IMR-90 (cell line): Measurements from ENCODE around the gene EFNA5. TPM values are rescaled to one million over a fixed set of nuclear protein-coding genes. Genes with fewer than 3 reads are reported as not detected.
A peak's percentile ranks its signal among the peaks of the same experiment; 100 is the strongest.

ENCODE experiments used
- ATAC-seq: fragments of 200-7000 bp; cut with Tn5 transposase; 2 replicates; pipeline ENCODE4 v1.9.1; 2020; ENCODE audit warnings: low read depth, mild to moderate bottlenecking, moderate library complexity
- BruUV-seq: library from RNA; stranded (reverse); fragments of 400-500 nt; replicated peaks from 2 replicates; lab custom pipeline; 2021; lab: Mats Ljungman, UMichigan
- CTCF ChIA-PET: fragments of 300-600 bp; formaldehyde crosslinking; extraction: SDS; loops from one replicate; lab custom pipeline; 2021; ENCODE audit warnings: antibody characterized with exemption; lab: Yijun Ruan, JAX
- POLR2A ChIA-PET: fragments of 300-600 bp; sonication (Branson Sonifier 250); formaldehyde crosslinking; loops from one replicate; lab custom pipeline; 2022; ENCODE audit warnings: antibody characterized with exemption; ENCODE audit not compliant: unreplicated experiment; lab: Charles Lee
- DNase-seq: peaks from one replicate; pipeline ENCODE4 v3.0.0; 2013
- H2AFZ ChIP-seq: replicated peaks from 2 replicates; pipeline ENCODE3; 2013; ENCODE audit warnings: low read length, mild to moderate bottlenecking; ENCODE audit not compliant: poor library complexity
- H2AK5ac ChIP-seq: 2 replicates; pipeline ENCODE4 v1.6.1; 2013; ENCODE audit warnings: low read depth, low read length, inconsistent platforms
- H2AK9ac ChIP-seq: replicated peaks from 2 replicates; pipeline ENCODE3; 2013; ENCODE audit warnings: mild to moderate bottlenecking, low read depth, low read length, moderate library complexity; ENCODE audit not compliant: poor library complexity
- H2BK120ac ChIP-seq: 2 replicates; pipeline ENCODE4 v1.6.1; 2013; ENCODE audit warnings: low read depth, low read length, inconsistent platforms
- H2BK15ac ChIP-seq: 3 replicates; pipeline ENCODE4 v1.6.1; 2013; ENCODE audit warnings: low read depth, low read length, inconsistent platforms
- H2BK20ac ChIP-seq: 2 replicates; pipeline ENCODE4 v1.6.1; 2013; ENCODE audit warnings: low read depth, mild to moderate bottlenecking, inconsistent platforms, low read length, moderate library complexity
- H2BK5ac ChIP-seq: 2 replicates; pipeline ENCODE4 v1.6.1; 2013; ENCODE audit warnings: mild to moderate bottlenecking, low read depth, low read length, inconsistent platforms; ENCODE audit not compliant: poor library complexity, severe bottlenecking
- H3K14ac ChIP-seq: replicated peaks from 2 replicates; pipeline ENCODE4 v1.6.1; 2013; ENCODE audit warnings: low read depth, low read length, inconsistent platforms
- H3K18ac ChIP-seq: 2 replicates; pipeline ENCODE4 v1.6.1; 2013; ENCODE audit warnings: low read depth, low read length, control low read depth
- H3K23ac ChIP-seq: 2 replicates; pipeline ENCODE4 v1.6.1; 2013; ENCODE audit warnings: low read depth, low read length, inconsistent platforms
- H3K27ac ChIP-seq: 2 replicates; pipeline ENCODE4 v1.5.1; 2013; ENCODE audit warnings: mild to moderate bottlenecking, control low read depth, low read length; ENCODE audit not compliant: insufficient read depth
- H3K27me3 ChIP-seq: 2 replicates; pipeline ENCODE4 v1.6.1; 2013; ENCODE audit warnings: low read length; ENCODE audit not compliant: control insufficient read depth, insufficient read depth
- H3K36me3 ChIP-seq: 2 replicates; pipeline ENCODE4 v1.6.1; 2013; ENCODE audit warnings: low read length, mixed read lengths; ENCODE audit not compliant: control insufficient read depth, insufficient read depth
- H3K4ac ChIP-seq: 2 replicates; pipeline ENCODE4 v1.6.1; 2013; ENCODE audit warnings: low read depth, low read length, inconsistent platforms
- H3K4me1 ChIP-seq: 2 replicates; pipeline ENCODE4 v1.6.1; 2013; ENCODE audit warnings: low read length, mixed read lengths; ENCODE audit not compliant: control insufficient read depth, insufficient read depth
- H3K4me2 ChIP-seq: 2 replicates; pipeline ENCODE4 v1.6.1; 2013; ENCODE audit warnings: low read depth, mild to moderate bottlenecking, control low read depth, low read length, moderate library complexity
- H3K4me3 ChIP-seq: 2 replicates; pipeline ENCODE4 v1.5.1; 2013; ENCODE audit warnings: low read depth, mild to moderate bottlenecking, control low read depth, low read length, moderate library complexity; ENCODE audit not compliant: insufficient read depth
- H3K56ac ChIP-seq: 2 replicates; pipeline ENCODE4 v1.6.1; 2013; ENCODE audit warnings: low read length, inconsistent platforms; ENCODE audit not compliant: insufficient read depth; ENCODE audit errors: extremely low read depth
- H3K79me1 ChIP-seq, 2 experiments: 2 replicates each; pipeline ENCODE4 v1.6.1; 2013; ENCODE audit warnings: low read length in 2 of 2, inconsistent platforms in 1 of 2, low read depth in 1 of 2
- H3K9ac ChIP-seq: 2 replicates; pipeline ENCODE4 v1.6.1; 2013; ENCODE audit warnings: low read depth, low read length, control low read depth
- H3K9me1 ChIP-seq: 2 replicates; pipeline ENCODE4 v1.6.1; 2013; ENCODE audit warnings: low read length, inconsistent platforms; ENCODE audit not compliant: insufficient read depth
- H3K9me3 ChIP-seq: 2 replicates; pipeline ENCODE4 v1.6.1; 2013; ENCODE audit warnings: low read length; ENCODE audit not compliant: control insufficient read depth, insufficient read depth
- H4K20me1 ChIP-seq: 2 replicates; pipeline ENCODE4 v1.6.1; 2013; ENCODE audit warnings: low read length, inconsistent platforms; ENCODE audit not compliant: insufficient read depth
- H4K5ac ChIP-seq: 2 replicates; pipeline ENCODE4 v1.6.1; 2013; ENCODE audit warnings: mild to moderate bottlenecking, low read depth, low read length, control low read depth
- H4K8ac ChIP-seq, 2 experiments: 2 replicates each; pipeline ENCODE4 v1.6.1; 2013; ENCODE audit warnings: low read depth in 2 of 2, low read length in 2 of 2, control low read depth in 1 of 2, inconsistent platforms in 1 of 2
- H4K91ac ChIP-seq: 2 replicates; pipeline ENCODE4 v1.6.1; 2013; ENCODE audit warnings: low read depth, low read length, inconsistent platforms; ENCODE audit not compliant: insufficient read depth
- BHLHE40 ChIP-seq: fragments of 150-350 bp; IDR thresholded peaks from 2 replicates; pipeline ENCODE4 v1.6.1; 2016; ENCODE audit warnings: mild to moderate bottlenecking, low read depth, low read length
- CEBPB ChIP-seq: IDR thresholded peaks from 2 replicates; pipeline ENCODE4 v1.6.1; 2012; ENCODE audit warnings: low read depth, low read length, improper control_type of control experiment
- FOS ChIP-seq: fragments of 150-350 bp; IDR thresholded peaks from 2 replicates; pipeline ENCODE4 v1.6.1; 2016; ENCODE audit warnings: low read depth, low read length
- MAFK ChIP-seq: IDR thresholded peaks from 2 replicates; pipeline ENCODE4 v1.6.1; 2012; ENCODE audit warnings: low read depth, low read length, improper control_type of control experiment
- MAZ ChIP-seq: IDR thresholded peaks from 2 replicates; pipeline ENCODE4 v1.6.1; 2012; ENCODE audit warnings: low read depth, mild to moderate bottlenecking, low read length, improper control_type of control experiment, moderate library complexity, borderline replicate concordance
- MXI1 ChIP-seq: IDR thresholded peaks from 2 replicates; pipeline ENCODE4 v1.6.1; 2012; ENCODE audit warnings: low read depth, mild to moderate bottlenecking, low read length, moderate library complexity, borderline replicate concordance
- NFE2L2 ChIP-seq: fragments of 150-350 bp; IDR thresholded peaks from 2 replicates; pipeline ENCODE4 v1.6.1; 2016; ENCODE audit warnings: low read depth, mild to moderate bottlenecking, low read length
- RAD21 ChIP-seq: IDR thresholded peaks from 2 replicates; pipeline ENCODE4 v1.6.1; 2012; ENCODE audit warnings: low read length, improper control_type of control experiment
- RFX5 ChIP-seq: IDR thresholded peaks from 2 replicates; pipeline ENCODE4 v1.8.0; 2012; ENCODE audit warnings: low read depth, mild to moderate bottlenecking, low read length, moderate library complexity
- SMC3 ChIP-seq: fragments of 150-350 bp; IDR thresholded peaks from 2 replicates; pipeline ENCODE4 v1.6.1; 2016; ENCODE audit warnings: low read depth, mild to moderate bottlenecking, antibody characterized with exemption, low read length, moderate library complexity
- WGBS, 2 experiments: methylation state at CpG; one replicate each; pipeline versions ENCODE4 v1.1.5 to v1.1.7; 2013; ENCODE audit warnings: missing lambda C conversion rate in 2 of 2; ENCODE audit not compliant: insufficient read length in 1 of 2; ENCODE audit errors: extremely low coverage in 2 of 2; 5-methylcytosine and 5-hydroxymethylcytosine counted together
- dilution Hi-C: fragments of 300-500 bp; cut with HindIII; formaldehyde crosslinking; loops from one replicate; pipeline ENCODE4 v1.14.3; 2018; ENCODE audit warnings: low sequenced_read_pairs; ENCODE audit not compliant: unreplicated experiment
- in situ Hi-C: fragments of 300-500 bp; cut with MboI; formaldehyde crosslinking; loops from 3 replicates; pipeline ENCODE4 v1.14.3; 2019; ENCODE audit warnings: low sequenced_read_pairs, inconsistent platforms, mixed read lengths
- intact Hi-C: fragments of 100-400 bp; cut with micrococcal nuclease; formaldehyde crosslinking; loops from 2 replicates; pipeline ENCODE4 v1.10.0; 2022
- polyA plus RNA-seq, 3 experiments: library from polyadenylated mRNA; depleted of rRNA; stranded (reverse); fragments of >200 nt; gene quantifications; 2 replicates each; pipeline ENCODE4 v1.2.3, GENCODE V29; 2012; ENCODE audit warnings: low replicate concordance in 1 of 3
- total RNA-seq: library from RNA; depleted of rRNA; stranded (reverse); fragments of >200 nt; gene quantifications from 2 replicates; pipeline ENCODE4 v1.2.3, GENCODE V29; 2012
- TF ChIP-seq, protein P1 (sequence below): fragments of 150-350 bp; IDR thresholded peaks from 2 replicates; pipeline ENCODE4 v1.6.1; 2017; ENCODE audit warnings: mild to moderate bottlenecking, antibody characterized with exemption, low read length, low read depth
- TF ChIP-seq, protein P2 (sequence below): conservative IDR thresholded peaks from 2 replicates; pipeline ENCODE4 v1.5.1; 2012; ENCODE audit warnings: mild to moderate bottlenecking, low read depth, low read length, improper control_type of control experiment

EFNA5 gene
- total and polyA plus RNA-seq, 2 of the 4 experiments (the other 2 are of a cell fraction) = 1.5 to 1.6 TPM

DNA sequence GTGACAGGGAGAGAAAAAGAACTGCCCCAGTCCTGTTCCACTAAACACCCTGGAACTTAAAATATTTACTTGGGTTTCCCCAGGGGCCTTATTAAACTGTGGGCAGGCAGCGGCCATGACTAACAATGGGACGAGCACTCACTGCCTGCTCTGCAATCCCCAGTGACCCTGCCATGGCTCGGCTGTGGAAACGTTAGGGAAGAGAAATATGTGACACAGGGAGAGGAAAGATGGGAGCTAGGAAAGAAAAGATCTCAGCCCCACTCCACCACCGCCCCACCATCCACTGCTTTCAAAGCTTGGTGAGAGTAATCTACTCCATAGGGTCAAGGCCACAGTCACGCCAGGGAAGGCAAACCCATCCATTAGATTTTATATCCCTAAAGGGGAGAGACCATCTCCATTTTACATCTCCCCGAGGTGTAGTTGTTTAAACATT is 117.6 kb downstream of the EFNA5 start:
- Histone ChIP-seq H4K20me1 (no peaks in the 10 kb centered on the region), H2BK120ac (peak overlapping the region; percentile 76), H2BK15ac (peak overlapping the region; percentile 70; the same call in 1 of the 3 replicates), H3K4me1 (peaks cover 10% of the 10 kb centered on the region), H3K9me1 (peaks cover 15% of the 10 kb centered on the region), H3K4me2 (no peak overlapping the region), H4K5ac (peak overlapping the region; percentile 86; the same call in 1 of the 2 replicates), H2BK20ac (peak overlapping the region; percentile 79), H3K27me3 (no peaks in the 10 kb centered on the region), H3K79me1 (peaks cover 0 to 4% of the 10 kb centered on the region in 2 experiments; a peak in 2 of 4 replicates), H3K4me3 (no peak overlapping the region), H3K9ac (no peak overlapping the region), H3K36me3 (no peaks in the 10 kb centered on the region), H2AK9ac (no peak overlapping the region), H2AFZ (peak overlapping the region; percentile 75), H4K91ac (peak overlapping the region; percentile 23; the same call in 1 of the 2 replicates), H3K4ac (peak overlapping the region; percentile 75), H3K18ac (peak overlapping the region; percentile 49; the same call in 1 of the 2 replicates), H3K56ac (no peak overlapping the region), H2BK5ac (no peak overlapping the region), H4K8ac (peak overlapping the region in 1 of 2 experiments; percentile 82; a peak in 2 of 4 replicates), H3K9me3 (no peaks in the 10 kb centered on the region), H2AK5ac (peak overlapping the region; percentile 35; the same call in 1 of the 2 replicates), H3K23ac (no peak overlapping the region), H3K14ac (peak overlapping the region; percentile 71; the same call in 1 of the 2 replicates), H3K27ac (no peak overlapping the region)
- intact Hi-C loops = no loop called here
- CTCF ChIA-PET = interaction anchor here (0.6 to 1.8 kb wide), 3 partner anchors 20 to 245 kb away, joined by 3 to 7 read pairs (median 6); no protein-coding TSS in a partner anchor
- dilution Hi-C loops = no loop called here
- peak; percentile 19; the same call in 1 of the 2 replicates for ATAC-seq
- DNase-seq = peak; percentile 15
- in situ Hi-C loops = no loop called here
- WGBS, 2 experiments = no CpG with 5 or more reads among the region's 7 CpGs
- TF ChIP-seq MXI1 (no peak), RFX5 (no peak), NFE2L2 (no peak), SMC3 (no peak), CEBPB (no peak), MAZ (no peak), MAFK (no peak), FOS (no peak), RAD21 (no peak), BHLHE40 (no peak)
- TF ChIP-seq, protein P1, sequence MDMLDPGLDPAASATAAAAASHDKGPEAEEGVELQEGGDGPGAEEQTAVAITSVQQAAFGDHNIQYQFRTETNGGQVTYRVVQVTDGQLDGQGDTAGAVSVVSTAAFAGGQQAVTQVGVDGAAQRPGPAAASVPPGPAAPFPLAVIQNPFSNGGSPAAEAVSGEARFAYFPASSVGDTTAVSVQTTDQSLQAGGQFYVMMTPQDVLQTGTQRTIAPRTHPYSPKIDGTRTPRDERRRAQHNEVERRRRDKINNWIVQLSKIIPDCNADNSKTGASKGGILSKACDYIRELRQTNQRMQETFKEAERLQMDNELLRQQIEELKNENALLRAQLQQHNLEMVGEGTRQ = no peak
- TF ChIP-seq, protein P2, sequence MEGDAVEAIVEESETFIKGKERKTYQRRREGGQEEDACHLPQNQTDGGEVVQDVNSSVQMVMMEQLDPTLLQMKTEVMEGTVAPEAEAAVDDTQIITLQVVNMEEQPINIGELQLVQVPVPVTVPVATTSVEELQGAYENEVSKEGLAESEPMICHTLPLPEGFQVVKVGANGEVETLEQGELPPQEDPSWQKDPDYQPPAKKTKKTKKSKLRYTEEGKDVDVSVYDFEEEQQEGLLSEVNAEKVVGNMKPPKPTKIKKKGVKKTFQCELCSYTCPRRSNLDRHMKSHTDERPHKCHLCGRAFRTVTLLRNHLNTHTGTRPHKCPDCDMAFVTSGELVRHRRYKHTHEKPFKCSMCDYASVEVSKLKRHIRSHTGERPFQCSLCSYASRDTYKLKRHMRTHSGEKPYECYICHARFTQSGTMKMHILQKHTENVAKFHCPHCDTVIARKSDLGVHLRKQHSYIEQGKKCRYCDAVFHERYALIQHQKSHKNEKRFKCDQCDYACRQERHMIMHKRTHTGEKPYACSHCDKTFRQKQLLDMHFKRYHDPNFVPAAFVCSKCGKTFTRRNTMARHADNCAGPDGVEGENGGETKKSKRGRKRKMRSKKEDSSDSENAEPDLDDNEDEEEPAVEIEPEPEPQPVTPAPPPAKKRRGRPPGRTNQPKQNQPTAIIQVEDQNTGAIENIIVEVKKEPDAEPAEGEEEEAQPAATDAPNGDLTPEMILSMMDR = no peak
- no TSS peak for BruUV-seq
- POLR2A ChIA-PET = no interaction called here
